NCI-H1930 (cell line): Measurements from ENCODE around the gene CPNE5.

Experiments
- DNase-seq, 2 experiments: peaks; one replicate each; lab custom pipeline; 2025; lab: John Stamatoyannopoulos, UW

Gene CPNE5

GRCh38 chr6:36760685-36761435, 78.4 kb downstream of the CPNE5 start:
- no peak for DNase-seq

- DNase-seq: peak; percentile 53 to 54
These were observed 80.0 kb downstream of the CPNE5 start for GRCh38 chr6:36759148-36759759.

- no peak for DNase-seq
These were observed 80.6 kb downstream of the CPNE5 start for GRCh38 chr6:36758516-36759147.

GRCh38 chr6:36757943-36758508, 81.2 kb downstream of the CPNE5 start:
- no peak for DNase-seq

- no peak for DNase-seq
These were observed 82.0 kb downstream of the CPNE5 start for GRCh38 chr6:36757206-36757605.

GRCh38 chr6:36756786-36757185, 82.5 kb downstream of the CPNE5 start:
- DNase-seq: no peak

DNA sequence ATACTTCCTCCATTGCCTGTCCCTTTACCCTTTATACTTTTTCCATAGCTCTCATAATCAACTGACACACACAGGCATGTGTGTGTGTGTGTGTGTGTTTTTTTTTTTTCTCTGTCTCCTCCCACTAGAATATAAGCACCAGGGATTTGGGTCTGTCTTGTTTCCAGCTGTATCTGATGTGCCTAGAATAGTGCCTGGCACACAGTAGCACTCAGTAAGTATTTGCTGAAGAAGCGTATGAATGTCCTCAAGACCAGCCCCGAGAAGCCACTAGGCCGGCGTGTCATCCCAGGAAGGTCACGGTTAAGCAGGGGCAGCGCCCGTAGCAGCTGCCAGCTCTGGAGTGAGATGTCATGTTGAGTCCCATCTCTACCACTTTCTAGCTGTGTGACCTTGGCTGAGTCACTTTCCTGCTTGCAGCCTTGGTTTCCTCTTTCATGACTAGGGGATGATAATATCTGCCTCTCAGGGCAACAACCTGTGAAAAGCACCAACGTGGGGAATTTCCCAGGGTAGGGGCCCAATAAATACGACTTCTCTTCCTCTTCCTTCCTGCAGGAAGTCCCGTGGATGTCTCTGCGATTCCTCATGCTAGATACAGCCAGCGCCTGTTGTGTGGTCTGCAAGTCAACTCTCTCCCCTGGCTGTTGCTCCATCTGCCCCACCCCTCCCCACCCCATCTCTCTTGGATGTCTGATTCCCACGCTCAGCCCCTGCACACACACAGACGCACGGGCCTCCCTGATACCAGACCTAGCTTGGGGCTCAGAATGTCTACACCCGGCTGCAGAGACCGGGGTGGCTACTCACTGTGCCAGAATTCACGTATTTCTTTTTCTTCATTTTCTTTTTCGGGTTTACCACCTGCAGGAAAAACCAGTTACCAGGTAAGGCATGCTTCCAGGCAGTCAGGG, 83.6 kb downstream of the CPNE5 start:
- no peak for DNase-seq

DNA sequence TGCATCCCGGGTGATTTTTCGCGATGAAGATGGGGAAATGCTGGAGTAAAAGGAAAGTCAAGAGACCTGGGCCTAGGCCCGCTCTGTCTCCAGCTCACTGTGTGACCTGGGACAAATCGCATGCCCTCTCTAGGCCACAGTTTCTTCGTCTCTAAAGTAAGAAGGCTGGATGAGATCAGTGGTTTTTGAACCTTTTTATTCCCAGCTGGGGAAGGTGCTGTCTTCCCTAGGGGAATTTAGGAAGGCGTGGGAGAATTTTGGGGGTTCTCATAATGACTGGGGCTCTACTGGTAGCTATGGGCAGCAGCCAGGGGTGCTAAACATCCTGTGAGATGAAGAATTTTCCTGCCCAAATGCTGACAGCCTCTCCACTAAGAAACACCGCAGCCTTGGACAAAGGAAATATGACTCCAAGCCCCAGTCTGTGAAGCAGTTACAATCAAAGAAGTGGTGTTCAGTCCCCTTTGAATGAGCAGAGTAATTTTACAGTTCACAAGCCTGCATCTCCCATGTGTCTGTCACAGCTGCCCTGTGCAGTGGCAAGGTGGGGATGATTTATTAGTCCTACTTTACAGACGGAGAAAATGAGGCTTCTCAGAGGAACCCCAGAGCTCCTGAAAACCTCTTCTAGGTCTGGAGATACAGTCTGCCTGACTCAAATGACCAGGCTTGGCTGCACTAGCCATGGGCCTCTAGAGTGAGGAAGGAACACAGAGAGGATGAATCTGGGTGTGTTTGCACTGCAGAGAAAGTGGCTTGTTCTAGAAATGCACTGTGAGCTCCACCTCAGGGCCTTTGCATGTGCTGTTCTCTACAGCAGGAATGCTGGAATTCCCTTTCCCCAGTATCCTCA, 84.4 kb downstream of the CPNE5 start:
- DNase-seq: no peak

GRCh38 chr6:36753671-36754405, 85.4 kb downstream of the CPNE5 start:
- no peak for DNase-seq

- DNase-seq: no peak
These were observed 86.2 kb downstream of the CPNE5 start for GRCh38 chr6:36752886-36753506.

- no peak for DNase-seq
These were observed 86.9 kb downstream of the CPNE5 start for GRCh38 chr6:36752187-36752885.

DNA sequence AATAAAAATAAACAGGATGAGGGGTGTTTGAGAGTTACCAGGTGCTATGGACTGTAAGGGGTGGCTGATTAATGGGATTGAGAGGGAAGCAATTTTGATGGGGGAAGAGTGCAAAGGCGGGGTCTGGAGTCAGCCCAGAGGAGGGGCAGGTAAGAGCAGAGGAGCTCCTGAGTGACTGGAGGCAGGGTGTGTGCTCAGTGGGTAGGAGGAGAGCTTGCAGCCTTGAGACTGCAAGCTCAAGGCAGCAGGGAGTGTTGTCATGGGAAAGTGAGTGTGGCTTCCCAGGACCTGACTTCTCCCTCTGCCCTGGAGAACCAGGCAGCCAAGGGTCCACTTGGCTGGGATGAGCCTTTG, 87.4 kb downstream of the CPNE5 start:
- no peak for DNase-seq

DNA sequence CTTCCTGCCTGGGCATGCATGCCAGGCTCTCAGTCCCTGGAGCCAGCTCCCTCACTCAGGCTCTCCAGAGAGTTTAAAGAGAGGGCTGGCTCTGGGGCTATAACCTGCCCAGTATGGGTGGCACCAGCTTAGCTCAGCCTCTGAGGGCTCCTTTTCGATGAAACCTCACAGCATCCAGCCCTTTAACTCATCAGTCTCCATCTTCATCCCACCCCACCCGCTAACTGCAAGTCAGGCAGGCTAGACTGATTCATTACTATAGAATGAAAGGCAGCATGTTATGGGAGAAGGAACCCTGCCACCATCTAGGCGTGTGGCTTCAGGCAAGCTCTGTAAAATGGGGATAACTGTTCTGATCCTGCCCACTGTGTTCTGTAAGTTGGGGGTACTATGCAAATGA, 88.2 kb downstream of the CPNE5 start:
- no peak for DNase-seq

GRCh38 chr6:36749829-36750489, 89.3 kb downstream of the CPNE5 start:
- no peak for DNase-seq

- no peak for DNase-seq
These were observed 93.0 kb downstream of the CPNE5 start for GRCh38 chr6:36746251-36746650.

DNA sequence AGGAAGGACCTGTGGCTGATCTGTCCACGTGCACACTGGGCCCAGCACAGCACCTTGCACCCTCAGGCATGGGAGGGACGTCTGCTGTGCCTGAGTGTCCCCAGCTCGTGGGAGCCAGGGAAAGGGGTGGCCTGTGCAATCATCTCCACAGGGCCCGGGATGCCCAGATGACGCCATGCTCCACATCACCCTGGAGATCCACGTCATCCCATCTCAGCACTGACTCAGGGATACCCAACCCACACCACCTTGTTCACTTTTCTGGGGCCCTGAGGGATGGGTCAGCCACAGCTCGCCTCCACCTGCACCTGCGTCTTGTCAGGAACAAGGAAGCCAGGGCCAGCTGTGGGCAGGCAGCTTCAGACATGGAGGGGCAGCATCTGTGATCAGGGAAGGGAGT, 93.4 kb downstream of the CPNE5 start:
- no peak for DNase-seq

DNA sequence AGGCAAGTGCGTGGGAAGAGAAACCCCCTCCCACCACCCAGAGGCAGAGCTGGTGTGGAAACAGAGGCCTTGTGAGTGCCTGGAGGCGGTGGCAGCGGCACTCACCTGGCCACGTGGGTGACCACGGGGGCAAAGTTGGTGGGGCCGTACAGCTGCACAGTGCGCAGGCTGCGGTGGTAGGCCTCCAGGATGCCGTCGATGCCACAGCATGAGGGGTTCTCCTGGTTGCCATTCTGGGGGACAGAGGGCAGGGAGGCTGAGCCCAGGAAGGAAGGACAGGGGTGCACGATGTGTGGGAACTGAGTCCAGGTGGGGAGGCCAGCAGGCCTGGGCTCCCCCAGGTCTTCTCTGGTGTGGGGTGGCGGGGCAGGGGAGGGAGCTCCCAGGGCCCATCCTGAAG, 94.0 kb downstream of the CPNE5 start:
- no peak for DNase-seq

DNA sequence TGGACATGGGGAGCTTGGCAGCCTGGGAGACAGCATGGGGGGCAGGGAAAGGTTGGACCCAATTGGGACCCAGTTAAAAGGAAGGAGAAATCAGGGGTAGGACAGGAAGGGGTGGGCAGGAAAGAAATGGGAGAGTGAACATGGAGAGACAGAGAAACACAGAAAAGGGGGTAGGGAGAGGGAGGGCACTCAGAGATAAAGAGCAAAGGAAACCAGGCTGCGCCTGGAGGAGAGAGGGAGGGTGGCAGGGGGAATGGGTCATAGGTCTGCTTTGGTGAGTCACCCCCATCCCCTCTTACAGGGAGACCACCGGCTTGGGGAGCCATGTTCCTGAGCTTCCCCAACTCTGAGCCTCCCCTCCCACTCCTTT, 95.0 kb downstream of the CPNE5 start:
- DNase-seq: no peak
